Measurements from ENCODE around the gene SETD7. TPM values are rescaled to one million over a fixed set of nuclear protein-coding genes. Genes with fewer than 3 reads are reported as not detected.

SETD7 gene
- total RNA-seq, 4 donors from 2014 or later, result 19.7 to 31.3 (median 24.8) TPM

DNA sequence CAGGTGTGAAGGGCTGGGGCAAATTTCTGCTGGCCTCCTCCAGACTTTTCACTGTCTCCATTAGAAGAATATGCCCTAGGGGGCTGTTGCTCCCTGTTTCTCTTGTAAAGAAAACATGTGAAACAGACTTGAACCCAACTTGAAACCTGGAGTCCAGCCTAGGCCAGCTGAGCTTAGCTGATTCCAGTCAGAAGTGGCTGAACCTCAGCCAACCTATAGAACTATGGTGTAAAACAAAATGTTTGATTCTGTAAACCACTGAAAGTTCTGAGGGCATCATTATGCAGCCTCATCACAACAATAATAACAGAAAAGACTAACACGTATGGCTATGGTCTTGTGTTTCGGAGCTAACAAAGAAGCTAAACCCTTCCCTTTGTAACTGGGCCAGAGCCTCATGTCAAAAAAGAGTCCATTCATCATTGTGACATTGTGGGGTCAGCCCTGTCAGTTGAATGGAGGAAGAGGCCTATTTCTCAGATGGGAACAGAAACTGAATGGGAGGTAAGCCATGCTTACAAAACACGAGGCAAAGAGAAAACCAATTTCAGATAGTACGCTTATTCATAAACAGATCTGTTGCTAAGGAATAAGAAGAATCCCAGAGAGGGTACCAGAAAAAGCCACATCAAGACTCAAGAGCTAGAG lies 34.1 kb downstream of the SETD7 start:
- no peaks in the 10 kb centered on the region for H3K9me3 ChIP-seq
- H3K27me3 ChIP-seq, result no peaks in the 10 kb centered on the region
- no peak for DNase-seq
- 77 to 82% methylated on average over 4 of the region's 4 CpGs for WGBS, 2 donors (ENCODE audit: low coverage in 1 of 2)
- H3K4me3 ChIP-seq, result no peak overlapping the region
- in situ Hi-C loops (cut with MboI; ENCODE audit: low pct_ligation_motif_present in 1 of 4, low pct_unique_long_range_greater_than_20kb in 1 of 4, low sequenced_read_pairs in 3 of 4) (no loop called here), intact Hi-C loops (cut with DNase I; ENCODE audit: low total_unique reads) (no loop called here)
- peaks cover 0 to 34% (median 7%) of the 10 kb centered on the region in 4 donors for H3K36me3 ChIP-seq
- H3K27ac ChIP-seq, result no peak overlapping the region
- TF ChIP-seq, protein P1, sequence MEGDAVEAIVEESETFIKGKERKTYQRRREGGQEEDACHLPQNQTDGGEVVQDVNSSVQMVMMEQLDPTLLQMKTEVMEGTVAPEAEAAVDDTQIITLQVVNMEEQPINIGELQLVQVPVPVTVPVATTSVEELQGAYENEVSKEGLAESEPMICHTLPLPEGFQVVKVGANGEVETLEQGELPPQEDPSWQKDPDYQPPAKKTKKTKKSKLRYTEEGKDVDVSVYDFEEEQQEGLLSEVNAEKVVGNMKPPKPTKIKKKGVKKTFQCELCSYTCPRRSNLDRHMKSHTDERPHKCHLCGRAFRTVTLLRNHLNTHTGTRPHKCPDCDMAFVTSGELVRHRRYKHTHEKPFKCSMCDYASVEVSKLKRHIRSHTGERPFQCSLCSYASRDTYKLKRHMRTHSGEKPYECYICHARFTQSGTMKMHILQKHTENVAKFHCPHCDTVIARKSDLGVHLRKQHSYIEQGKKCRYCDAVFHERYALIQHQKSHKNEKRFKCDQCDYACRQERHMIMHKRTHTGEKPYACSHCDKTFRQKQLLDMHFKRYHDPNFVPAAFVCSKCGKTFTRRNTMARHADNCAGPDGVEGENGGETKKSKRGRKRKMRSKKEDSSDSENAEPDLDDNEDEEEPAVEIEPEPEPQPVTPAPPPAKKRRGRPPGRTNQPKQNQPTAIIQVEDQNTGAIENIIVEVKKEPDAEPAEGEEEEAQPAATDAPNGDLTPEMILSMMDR (IDR thresholded peaks at IDR 0.05), result no peak
- TF ChIP-seq POLR2A (IDR thresholded peaks at IDR 0.05) (no peak), POLR2AphosphoS5 (IDR thresholded peaks at IDR 0.05) (no peak), EP300 (IDR thresholded peaks at IDR 0.05; ENCODE audit: low read depth) (no peak)
- H3K4me1 ChIP-seq, result peaks cover 5 to 18% (median 8%) of the 10 kb centered on the region in 4 donors

DNA sequence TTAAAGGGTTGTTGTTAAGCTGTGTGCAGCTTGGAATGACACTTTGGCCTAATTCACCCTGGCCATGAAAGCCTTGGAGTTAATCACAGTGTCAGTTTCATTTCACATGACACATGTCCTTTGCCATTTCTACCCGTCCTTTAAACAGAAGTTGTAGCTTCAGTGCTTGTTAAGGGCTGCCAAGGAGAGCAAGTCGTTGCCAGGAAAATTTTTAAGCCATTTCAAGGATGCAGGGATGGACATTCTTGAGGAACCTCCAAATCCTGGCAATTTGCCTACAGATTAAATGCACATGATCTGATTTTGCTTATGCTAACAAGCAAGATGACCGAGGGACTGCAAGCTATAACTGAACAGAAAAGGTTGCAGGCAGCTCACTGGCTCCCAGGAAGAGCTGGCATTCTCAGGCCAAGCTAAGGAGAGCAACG lies 40.5 kb downstream of the SETD7 start:
- H3K4me1 ChIP-seq, result no peaks in the 10 kb centered on the region
- no peak overlapping the region for H3K4me3 ChIP-seq
- in situ Hi-C loops (cut with MboI; ENCODE audit: low pct_ligation_motif_present in 1 of 4, low pct_unique_long_range_greater_than_20kb in 1 of 4, low sequenced_read_pairs in 3 of 4) (no loop called here), intact Hi-C loops (cut with DNase I; ENCODE audit: low total_unique reads) (no loop called here)
- no peak overlapping the region for H3K27ac ChIP-seq
- H3K36me3 ChIP-seq, result peaks cover 0 to 26% (median 4%) of the 10 kb centered on the region in 4 donors
- H3K27me3 ChIP-seq, result no peaks in the 10 kb centered on the region
- DNase-seq, result no peak
- TF ChIP-seq, protein P1 (IDR thresholded peaks at IDR 0.05), result no peak
- TF ChIP-seq EP300 (IDR thresholded peaks at IDR 0.05; ENCODE audit: low read depth), result no peak
- WGBS, 2 donors (ENCODE audit: low coverage in 1 of 2), result 66 to 80% methylated on average over 1 to 4 of the region's 4 CpGs
- H3K9me3 ChIP-seq, result no peaks in the 10 kb centered on the region

DNA sequence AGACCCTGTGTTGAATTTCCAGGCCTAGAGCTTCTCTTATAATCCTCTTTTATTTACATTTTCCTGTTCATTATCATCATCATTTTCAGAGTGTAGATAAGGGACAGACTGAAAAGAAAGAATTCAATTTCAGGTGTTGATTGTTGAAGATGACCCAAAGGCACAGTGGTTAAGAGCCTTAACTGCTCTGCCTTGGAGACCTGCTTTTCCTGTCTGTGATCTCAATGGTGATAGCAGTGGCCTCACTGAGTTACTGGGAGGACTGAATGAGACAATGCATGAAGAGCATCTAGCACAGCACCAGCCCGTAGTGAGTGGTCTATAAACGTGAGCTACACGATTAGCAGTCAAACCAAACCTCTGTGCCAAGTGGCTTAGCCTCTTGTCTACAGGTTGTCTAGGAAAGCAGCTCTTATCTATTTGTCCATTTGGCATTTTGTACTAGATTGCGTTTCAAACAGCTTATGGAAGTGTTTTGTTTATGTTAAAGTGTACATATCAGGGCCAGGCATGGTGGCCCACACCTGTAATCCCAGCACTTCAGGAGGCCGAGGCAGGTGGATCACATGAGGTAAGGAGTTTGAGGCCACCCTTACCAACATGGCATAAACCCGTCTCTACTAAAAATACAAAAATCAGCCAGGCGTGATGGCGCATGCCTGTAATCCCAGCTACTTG lies 41.5 kb downstream of the SETD7 start:
- Histone ChIP-seq H3K4me1 (no peaks in the 10 kb centered on the region), H3K36me3 (peaks cover 0 to 27% (median 2%) of the 10 kb centered on the region in 4 donors), H3K27me3 (no peaks in the 10 kb centered on the region), H3K9me3 (no peaks in the 10 kb centered on the region), H3K4me3 (no peak overlapping the region), H3K27ac (no peak overlapping the region)
- DNase-seq, result no peak
- intact Hi-C loops (cut with DNase I; ENCODE audit: low total_unique reads), result no loop called here
- WGBS, 2 donors (ENCODE audit: low coverage in 1 of 2), result 96 to 100% methylated on average over 3 to 8 of the region's 8 CpGs
- in situ Hi-C loops (cut with MboI; ENCODE audit: low pct_ligation_motif_present in 1 of 4, low pct_unique_long_range_greater_than_20kb in 1 of 4, low sequenced_read_pairs in 3 of 4), result no loop called here
- TF ChIP-seq POLR2A (IDR thresholded peaks at IDR 0.05) (no peak), POLR2AphosphoS5 (IDR thresholded peaks at IDR 0.05) (no peak), EP300 (IDR thresholded peaks at IDR 0.05; ENCODE audit: low read depth) (no peak)
- TF ChIP-seq, protein P1 (IDR thresholded peaks at IDR 0.05), result no peak

DNA sequence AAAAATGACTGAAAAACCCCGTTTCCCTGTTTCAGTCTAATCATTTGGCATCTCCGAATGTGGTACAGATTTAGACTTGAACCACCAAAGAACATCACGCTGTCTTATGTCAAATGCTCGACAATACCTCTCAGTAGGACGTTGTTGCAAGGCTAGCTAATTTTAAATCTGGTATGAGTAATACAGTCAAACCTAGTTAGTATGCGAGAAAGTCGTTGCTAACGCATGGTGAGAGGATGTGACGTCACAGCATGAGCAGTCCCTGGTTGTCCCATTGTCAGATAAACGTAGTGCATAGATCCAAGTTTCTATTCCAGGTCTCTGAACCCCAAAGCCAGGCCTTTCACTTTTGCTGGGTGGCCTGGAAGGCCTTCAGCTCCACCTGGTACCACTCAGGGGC lies 44.7 kb downstream of the SETD7 start:
- intact Hi-C loops (cut with DNase I; ENCODE audit: low total_unique reads) (no loop called here), in situ Hi-C loops (cut with MboI; ENCODE audit: low pct_ligation_motif_present in 1 of 4, low pct_unique_long_range_greater_than_20kb in 1 of 4, low sequenced_read_pairs in 3 of 4) (no loop called here)
- no peak for TF ChIP-seq EP300 (IDR thresholded peaks at IDR 0.05; ENCODE audit: low read depth)
- TF ChIP-seq POLR2A (IDR thresholded peaks at IDR 0.05), result no peak
- TF ChIP-seq, protein P1 (IDR thresholded peaks at IDR 0.05), result no peak
- no peak for TF ChIP-seq POLR2AphosphoS5 (IDR thresholded peaks at IDR 0.05)
- Histone ChIP-seq H3K27me3 (no peaks in the 10 kb centered on the region), H3K4me3 (no peak overlapping the region), H3K9me3 (no peaks in the 10 kb centered on the region), H3K4me1 (no peaks in the 10 kb centered on the region), H3K27ac (no peak overlapping the region), H3K36me3 (peaks cover 0 to 8% (median 0%) of the 10 kb centered on the region in 4 donors)
- 82 to 88% methylated on average over 8 to 10 of the region's 10 CpGs for WGBS, 2 donors (ENCODE audit: low coverage in 1 of 2)
- no peak for DNase-seq
